Activated gamma-delta T cell treated with anti-CD3 and anti-CD28 coated beads, Interleukin-2, amount 50 U/mL, for 16 hours (primary cell): ENCODE measurements around the gene MTO1.
"Not testable (repeated sequence)": the region's sequence is repeated elsewhere in the genome, so short reads cannot be mapped to it uniquely, and the experiment has no call there.

Experiments used
- DNase-seq: peaks from one replicate; pipeline ENCODE4 v3.0.0-alpha.2; 2020; ENCODE audit warnings: low read depth

The MTO1 gene

DNA sequence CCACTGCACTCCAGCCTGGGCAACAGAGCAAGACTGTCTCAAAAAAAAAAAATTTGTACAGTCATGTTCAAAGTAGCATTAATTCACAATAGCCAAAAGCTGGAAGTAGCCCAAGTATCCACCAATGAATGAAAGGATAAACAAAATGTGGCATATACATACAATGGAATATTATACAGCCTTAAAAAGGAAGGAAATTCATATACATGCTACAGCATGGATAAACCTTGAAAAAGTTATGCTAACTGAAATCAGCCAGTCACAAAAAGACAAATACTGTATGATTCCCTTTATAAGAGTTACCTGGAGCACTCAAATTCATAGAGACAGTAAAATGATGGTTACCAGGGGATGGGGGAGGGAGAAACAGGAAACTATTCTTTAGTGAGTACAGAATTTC is 43.6 kb downstream of the MTO1 start:
- no peak for DNase-seq

DNA sequence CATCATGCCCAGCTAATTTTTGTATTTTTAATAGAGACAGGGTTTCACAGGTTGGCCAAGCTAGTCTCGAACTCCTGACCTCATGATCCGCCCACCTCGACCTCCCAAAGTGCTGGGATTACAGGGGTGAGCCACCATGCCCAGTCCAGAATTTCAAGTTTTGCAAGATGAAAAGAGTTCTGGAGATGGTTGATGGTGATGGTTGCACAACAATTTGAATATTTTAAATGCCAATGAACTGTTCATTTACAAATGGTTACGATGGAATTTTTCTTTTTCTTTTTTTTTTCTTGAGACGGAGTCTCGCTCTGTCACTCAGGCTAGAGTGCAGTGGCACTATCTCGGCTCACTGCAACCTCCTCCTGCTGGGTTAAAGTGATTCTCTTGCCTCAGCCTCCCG is 44.2 kb downstream of the MTO1 start:
- DNase-seq: not testable (repeated sequence)

DNA sequence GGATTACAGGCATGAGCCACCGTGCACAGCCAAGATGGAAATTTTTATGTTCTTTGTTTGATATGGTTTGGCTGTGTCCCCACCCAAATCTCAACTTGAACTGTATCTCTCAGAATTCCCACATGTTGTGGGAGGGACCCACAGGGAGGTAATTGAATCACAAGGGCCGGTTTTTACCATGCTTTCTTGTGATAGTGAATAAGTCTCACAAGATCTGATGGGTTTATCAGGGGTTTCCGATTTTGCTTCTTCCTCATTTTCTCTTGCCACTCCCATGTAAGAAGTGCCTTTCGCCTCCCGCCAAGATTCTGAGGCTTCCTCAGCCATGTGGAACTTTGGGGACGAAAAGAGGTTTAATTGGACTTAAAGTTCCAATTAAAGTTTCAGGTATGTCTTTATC is 44.7 kb downstream of the MTO1 start:
- no peak for DNase-seq

DNA sequence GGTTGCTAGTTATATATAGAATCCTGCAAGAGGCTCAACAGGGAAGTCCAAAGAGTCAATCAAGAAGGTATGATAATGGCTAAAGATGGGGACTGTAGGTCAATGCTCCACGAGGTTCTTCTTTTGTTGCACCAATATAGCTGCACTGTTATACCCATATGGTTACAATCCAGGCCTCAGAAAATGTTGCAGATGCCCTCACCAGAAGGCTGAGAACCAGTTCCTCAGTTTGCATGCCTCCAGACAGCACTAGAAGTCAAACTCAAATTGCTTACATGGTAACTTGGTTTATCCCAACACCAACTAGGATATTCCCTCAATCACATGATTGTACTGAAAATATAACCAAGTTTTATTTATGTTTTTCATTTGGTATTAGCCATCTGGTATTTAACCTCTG is 47.2 kb downstream of the MTO1 start:
- DNase-seq: no peak

DNA sequence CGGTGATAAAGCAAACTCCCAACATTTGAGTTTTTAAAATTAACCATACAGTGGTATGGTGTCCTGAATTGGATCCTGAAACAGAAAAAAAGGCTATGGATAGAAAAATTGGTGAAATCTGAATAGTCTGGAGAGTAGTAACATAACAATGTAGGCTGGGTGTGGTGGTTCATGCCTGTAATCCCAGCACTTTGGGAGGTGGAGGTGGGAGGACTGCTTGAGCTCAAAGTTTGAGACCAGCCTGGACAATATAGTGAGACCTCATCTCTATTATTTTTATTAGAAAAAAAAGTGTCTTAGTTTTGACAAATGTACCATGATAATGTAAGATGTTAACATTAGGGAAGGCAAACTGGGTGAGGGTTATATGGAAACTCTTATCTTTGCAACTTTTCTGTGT is 48.3 kb downstream of the MTO1 start:
- no peak for DNase-seq

DNA sequence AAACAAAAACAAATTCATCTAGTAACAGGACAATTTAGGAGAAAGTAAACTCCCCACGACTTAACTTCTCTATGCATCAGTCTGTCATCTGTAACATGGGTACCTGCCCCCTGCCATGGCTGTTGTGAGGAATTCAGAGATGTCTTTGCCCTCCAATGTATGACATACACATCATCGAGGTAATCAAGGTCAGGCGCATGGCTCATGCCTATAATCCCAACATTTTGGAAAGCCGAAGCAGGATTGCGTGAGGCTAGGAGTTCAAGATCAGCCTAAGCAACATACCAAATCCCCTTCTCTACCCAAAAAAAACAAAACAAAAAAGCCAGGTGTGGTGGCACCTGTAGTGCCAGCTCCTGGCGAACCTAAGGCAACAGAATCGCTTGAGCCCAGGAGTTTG is 50.3 kb downstream of the MTO1 start:
- DNase-seq: no peak

DNA sequence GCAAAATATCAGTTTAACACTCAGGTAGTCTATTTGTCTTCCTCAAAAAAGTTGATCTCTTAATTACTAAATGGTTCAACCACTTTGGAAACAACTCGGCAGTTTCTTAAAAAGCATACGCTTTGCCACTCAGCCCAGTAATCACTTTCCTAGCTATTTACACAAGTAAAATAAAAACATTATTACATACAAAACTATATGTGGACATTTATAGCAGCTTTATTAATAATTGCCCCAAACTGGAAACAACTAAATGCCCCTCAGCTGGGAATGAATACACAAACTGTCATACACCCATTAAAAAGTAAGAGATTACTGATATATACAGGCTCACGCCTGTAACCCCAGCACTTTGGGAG is 51.9 kb downstream of the MTO1 start:
- no peak for DNase-seq

DNA sequence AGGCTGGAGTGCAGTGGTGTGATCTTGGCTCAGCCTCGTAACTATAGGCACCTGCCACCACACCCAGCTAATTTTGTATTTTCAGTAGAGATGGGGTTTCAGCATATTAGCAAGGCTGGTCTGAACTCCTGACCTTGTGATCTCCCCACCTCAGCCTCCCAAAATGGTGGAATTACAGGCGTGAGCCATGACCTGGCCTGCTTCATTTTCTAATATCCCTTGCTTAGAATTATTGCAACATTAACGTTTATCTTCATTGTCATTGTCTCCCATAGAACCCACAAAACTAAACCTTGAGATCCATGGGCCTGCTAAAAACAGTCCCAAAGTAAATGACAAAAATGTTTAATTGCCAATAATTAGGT is 53.2 kb downstream of the MTO1 start:
- no peak for DNase-seq

DNA sequence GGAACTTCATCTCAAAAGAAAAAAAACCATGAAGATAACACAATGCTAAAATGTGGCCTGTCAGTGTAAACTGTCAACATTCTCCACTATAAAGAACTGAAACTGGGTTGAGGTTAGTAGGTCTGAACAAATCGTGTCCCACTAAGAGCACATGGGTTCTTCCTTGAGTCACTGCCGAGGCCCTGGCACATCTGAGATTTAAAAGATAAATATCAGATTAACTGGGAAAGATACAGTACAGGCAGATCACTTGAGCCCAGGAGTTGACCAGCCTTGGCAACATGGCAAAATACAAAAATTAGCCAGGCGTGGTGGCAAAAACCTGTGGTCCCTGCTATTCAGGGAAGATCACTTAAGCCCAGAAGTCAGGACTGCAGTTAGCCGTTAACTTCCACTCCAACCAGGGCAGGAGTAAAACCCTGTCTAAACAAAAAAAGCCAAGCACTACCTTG is 53.7 kb downstream of the MTO1 start:
- DNase-seq: no peak

DNA sequence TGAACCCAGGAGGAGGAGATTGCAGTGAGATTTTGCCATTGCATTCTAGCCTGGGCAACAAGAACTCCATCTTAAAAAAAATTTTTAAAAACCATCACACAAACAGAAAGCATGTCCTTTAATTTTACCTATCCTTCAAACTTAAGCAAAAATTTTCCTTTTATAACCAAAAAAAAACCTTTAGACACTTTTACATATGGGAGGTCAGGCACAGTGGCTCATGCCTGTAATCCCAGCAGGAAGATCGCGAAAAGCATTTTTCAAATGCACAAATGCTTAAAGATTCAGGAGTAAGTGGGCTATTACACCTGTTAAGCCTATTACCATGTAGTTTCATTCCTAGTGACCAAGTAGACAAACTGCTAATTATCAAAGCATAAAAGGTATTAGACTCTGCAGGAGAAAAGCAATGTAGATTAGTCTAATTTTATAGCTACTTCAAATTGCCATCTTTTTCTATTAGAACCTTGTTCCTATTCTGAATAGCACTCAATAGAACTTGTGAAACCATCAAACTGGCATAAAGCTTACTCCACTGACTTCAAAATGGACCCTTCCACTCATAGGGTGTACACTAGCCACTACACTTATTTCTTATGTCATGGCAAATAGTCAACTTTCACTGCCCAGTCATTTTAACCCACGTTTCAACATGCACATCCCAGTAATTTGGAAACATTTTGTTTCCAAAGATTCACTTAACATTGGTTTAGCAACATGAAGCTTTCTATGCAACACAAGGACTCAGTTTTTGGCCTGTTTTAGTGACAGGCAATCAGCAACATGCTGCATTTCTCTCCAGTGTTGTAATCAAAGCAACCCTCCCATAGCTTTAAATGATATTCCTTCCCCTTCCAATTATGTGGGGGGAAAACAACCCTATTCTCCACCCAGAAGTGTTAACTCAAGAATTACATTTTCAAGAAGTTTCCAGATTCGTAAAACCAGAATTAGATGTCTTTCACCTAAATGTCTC is 55.3 kb downstream of the MTO1 start:
- DNase-seq: no peak

DNA sequence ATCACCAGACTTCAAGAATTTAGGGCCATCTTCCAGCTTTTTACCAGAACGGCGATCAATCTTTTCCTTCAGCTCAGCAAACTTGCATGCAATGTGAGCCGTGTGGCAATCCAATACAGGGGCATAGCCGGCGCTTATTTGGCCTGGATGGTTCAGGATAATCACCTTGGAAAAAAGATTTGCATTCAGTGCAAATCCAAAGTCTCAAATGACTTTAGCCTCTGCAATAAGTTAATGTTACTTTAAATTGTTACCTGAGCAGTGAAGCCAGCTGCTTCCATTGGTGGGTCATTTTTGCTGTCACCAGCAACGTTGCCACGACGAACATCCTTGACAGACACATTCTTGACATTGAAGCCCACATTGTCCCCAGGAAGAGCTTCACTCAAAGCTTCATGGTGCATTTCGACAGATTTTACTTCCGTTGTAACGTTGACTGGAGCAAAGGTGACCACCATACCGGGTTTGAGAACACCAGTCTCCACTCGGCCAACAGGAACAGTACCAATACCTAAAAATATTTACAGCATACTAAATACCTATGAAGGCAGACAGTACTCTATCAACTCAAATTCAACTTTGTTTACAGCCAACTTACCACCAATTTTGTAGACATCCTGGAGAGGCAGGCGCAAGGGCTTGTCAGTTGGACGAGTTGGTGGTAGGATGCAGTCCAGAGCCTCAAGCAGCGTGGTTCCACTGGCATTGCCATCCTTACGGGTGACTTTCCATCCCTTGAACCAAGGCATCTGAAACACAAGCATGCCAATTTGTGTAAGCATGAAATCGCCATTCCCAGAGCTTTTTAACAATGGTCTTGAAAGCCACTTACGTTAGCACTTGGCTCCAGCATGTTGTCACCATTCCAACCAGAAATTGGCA is 56.8 kb downstream of the MTO1 start:
- DNase-seq: not testable (repeated sequence)

DNA sequence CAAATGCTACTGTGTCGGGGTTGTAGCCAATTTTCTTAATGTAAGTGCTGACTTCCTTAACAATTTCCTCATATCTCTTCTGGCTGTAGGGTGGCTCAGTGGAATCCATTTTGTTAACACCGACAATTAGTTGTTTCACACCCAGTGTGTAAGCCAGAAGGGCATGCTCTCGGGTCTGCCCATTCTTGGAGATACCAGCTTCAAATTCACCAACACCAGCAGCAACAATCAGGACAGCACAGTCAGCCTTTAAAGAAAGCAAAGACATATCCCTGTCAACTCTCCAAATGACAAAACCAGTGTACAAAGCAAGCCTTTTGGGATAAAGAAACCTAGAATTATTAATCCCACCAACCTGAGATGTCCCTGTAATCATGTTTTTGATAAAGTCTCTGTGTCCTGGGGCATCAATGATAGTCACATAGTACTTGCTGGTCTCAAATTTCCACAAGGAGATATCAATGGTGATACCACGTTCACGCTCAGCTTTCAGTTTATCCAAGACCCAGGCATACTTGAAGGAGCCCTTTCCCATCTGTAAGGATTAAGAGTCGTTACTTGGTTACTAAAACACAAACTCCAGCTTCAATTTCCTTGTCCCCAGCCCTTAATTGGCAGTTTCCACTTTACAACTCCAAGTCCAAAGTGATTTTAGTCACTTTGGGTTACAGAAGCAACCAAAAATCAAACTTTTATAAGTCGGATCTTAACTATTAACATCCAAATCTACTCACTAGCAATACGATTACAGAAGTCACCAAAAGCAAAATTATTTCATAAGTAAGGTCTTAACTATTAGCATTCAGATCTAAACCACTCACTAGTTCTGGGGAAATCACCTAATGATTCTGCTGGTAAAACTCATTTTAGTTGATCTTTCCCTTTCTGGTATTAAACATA is 57.7 kb downstream of the MTO1 start:
- DNase-seq: not testable (repeated sequence)

DNA sequence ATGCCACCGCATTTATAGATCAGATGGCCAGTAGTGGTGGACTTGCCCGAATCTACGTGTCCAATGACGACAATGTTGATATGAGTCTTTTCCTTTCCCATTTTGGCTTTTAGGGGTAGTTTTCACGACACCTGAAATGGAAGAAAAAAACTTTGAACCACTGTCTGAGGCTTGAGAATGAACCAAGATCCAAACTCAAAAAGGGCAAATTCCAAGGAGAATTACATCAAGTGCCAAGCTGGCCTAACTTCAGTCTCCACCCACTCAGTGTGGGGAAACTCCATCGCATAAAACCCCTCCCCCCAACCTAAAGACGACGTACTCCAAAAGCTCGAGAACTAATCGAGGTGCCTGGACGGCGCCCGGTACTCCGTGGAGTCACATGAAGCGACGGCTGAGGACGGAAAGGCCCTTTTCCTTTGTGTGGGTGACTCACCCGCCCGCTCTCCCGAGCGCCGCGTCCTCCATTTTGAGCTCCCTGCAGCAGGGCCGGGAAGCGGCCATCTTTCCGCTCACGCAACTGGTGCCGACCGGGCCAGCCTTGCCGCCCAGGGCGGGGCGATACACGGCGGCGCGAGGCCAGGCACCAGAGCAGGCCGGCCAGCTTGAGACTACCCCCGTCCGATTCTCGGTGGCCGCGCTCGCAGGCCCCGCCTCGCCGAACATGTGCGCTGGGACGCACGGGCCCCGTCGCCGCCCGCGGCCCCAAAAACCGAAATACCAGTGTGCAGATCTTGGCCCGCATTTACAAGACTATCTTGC is 58.6 kb downstream of the MTO1 start:
- DNase-seq: peak; percentile 69

DNA sequence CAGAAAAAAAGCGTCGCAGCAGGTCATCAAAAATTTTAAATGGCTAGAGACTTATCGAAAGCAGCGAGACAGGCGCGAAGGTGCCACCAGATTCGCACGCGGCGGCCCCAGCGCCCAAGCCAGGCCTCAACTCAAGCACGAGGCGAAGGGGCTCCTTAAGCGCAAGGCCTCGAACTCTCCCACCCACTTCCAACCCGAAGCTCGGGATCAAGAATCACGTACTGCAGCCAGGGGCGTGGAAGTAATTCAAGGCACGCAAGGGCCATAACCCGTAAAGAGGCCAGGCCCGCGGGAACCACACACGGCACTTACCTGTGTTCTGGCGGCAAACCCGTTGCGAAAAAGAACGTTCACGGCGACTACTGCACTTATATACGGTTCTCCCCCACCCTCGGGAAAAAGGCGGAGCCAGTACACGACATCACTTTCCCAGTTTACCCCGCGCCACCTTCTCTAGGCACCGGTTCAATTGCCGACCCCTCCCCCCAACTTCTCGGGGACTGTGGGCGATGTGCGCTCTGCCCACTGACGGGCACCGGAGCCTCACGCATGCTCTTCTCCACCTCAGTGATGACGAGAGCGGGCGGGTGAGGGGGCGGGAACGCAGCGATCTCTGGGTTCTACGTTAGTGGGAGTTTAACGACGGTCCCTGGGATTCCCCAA is 59.3 kb downstream of the MTO1 start, which contains the start of gene EEF1A1:
TSS of gene EEF1A1 (minus strand) at position 345 of the 663 bp plus-strand sequence. CDS start 1,006 bp downstream, outside the sequence.
- peak; percentile 100 for DNase-seq

DNA sequence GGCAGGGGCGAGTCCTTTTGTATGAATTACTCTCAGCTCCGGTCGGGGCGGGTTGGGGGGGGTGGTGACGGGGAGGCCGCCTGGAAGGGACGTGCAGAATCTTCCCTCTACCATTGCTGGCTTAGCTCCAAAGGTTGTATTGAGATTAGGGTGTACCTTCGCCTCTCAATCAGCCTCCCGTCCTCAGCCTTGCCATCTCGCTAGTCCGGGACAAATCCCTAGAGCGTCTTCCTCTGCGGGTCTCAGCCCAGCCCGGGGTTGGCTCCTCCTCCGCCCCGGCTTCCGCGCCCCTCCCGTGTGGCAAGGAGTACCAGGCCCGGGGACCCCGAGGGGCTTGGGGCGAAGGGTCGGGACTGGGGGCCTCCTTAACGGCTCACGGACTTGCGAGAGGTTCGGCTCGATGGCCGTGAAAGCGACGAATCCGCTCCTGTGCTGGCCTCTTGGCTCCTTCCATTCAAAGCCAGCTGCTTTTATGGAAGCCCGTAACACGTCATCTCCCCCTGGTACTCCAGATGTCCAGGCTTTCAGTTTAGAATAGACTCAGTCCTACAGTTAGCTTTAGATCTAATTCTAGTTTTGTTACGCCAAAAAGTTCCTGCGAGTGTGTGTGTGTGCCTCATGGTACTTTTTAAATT is 59.9 kb downstream of the MTO1 start:
- peak; percentile 57 for DNase-seq

DNA sequence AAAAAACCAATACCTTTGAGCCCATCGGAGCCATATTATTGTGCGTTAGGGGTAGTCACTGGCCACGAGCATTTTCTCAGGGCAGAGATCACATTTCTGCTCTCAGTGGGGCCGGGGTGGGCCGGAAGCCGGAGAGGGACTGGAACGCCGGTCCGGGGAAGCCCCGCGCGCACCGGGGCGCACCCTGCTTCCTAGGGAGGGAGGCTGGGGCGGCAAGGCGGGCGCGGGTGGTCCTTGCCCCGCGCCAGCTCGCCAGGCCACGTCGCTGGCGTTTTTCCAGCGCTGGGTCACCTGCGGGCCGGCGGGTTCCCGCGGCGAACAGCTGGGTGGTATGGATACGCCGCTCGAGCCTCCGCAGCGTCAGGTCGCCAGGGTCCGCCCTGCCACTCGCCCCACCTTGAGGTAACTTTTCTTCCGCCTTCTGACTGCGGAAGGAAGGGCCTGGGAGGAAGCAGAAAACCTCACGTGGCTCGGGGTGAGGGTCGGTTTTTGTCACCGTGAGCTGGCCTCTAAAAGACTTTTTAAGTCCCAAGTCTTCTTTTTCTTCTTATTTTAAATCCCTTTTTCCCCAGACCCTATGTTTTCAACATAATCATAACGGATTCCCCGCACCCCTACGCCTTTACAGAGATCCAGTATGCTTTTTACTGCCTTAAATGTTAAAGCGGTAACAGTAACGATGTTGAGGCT is 62.0 kb downstream of the MTO1 start:
- DNase-seq: peak; percentile 70

DNA sequence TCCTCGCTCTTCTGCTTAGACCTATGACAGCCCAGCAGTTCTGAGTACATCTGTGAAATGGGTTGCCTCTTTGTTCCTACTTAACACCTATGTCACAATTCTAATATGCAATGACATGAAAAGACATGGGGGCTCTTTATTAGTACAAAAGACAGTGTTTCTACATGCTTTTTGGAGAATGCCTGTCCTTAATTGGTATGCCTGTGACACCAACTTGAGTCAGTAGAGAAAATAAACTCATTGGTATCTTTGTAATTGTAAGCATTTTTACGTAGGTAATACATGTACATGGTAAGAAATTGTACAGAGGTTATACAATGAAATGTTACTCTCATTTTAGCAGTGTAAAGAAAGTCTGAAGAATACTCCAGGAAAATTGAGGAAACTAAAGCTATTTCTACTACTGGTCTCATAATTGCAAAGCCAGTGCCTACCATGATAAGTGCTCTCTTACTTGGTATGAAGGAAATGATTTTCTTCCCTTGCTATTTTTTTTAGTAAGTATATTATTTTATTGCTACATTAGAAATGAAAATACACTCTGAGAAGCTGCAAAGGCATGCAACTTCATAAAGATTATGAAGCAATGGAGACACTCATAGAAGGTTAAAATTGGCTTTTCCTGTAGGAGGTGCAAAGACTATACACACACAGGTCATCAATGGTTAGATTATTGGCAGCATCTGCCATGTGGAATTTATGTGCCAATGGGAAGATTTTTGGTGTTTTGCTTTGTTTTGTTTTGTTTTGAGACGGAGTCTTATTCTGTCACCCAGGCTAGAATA is 64.2 kb downstream of the MTO1 start:
- no peak for DNase-seq

DNA sequence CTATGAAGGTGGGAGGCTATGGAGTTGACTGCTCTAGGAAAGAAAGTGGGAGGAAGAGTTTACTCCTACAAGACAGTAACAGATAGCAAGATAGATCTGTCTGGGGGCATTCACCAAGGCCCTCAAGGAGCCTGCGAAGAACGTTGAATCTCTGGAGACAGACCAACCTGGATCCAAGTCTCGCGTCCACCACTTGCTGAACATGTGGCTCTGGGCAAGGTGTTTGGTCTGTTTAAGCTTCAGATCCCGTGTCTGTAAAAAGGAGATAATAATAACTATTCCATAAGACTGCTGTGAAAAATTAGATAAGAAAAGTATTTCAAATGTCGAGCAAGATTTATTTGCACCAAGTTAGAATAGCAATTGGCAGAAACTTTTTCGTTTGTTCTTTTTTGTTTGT is 67.4 kb downstream of the MTO1 start:
- no peak for DNase-seq

DNA sequence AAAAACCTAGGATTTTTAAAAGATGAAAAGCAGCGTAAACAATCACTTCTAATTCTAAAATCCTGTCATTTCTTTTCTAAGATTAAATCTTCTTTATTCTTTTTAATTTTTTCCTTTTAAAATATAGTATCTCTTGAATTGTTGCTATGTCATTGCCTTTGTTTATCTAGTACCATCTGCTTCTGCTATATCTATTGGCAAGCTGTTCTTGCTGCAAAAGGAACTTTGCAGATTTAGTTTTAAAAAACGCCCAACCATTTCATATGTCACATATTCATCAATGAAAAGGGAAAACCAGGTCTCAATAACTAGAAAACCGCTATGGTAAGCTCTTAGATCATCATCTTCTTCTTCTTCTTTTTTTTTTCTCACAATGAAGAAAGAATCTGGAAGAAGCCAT is 70.8 kb downstream of the MTO1 start:
- DNase-seq: no peak
